ENCODE data around the gene ADK.

ADK gene

DNA sequence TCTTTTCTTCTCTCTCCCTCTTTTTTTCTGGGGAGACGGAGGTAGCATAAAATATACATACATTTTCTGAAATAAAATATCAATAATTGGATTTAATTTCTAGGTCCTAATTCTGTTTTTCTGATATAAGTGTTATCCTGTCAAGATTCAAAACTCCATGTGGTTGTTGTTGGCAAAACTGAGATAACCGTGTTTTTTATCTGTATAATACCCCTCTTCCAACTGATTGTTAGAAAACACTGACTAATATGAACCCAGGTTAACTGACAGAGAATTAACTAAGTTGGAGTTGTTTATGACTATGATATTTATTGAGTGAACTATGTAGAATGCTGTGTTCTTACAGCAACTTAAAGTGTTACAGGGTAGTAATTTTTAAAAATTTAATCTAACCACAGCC lies 438.8 kb downstream of the ADK start:
- TF ChIP-seq, protein P1, sequence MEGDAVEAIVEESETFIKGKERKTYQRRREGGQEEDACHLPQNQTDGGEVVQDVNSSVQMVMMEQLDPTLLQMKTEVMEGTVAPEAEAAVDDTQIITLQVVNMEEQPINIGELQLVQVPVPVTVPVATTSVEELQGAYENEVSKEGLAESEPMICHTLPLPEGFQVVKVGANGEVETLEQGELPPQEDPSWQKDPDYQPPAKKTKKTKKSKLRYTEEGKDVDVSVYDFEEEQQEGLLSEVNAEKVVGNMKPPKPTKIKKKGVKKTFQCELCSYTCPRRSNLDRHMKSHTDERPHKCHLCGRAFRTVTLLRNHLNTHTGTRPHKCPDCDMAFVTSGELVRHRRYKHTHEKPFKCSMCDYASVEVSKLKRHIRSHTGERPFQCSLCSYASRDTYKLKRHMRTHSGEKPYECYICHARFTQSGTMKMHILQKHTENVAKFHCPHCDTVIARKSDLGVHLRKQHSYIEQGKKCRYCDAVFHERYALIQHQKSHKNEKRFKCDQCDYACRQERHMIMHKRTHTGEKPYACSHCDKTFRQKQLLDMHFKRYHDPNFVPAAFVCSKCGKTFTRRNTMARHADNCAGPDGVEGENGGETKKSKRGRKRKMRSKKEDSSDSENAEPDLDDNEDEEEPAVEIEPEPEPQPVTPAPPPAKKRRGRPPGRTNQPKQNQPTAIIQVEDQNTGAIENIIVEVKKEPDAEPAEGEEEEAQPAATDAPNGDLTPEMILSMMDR (IDR thresholded peaks at IDR 0.05) = no peak
- H3K9me3 ChIP-seq = no peaks in the 10 kb centered on the region
- no peak overlapping the region for H3K27ac ChIP-seq
- peaks cover 4% of the 10 kb centered on the region for H3K36me3 ChIP-seq
- H3K4me3 ChIP-seq (ENCODE audit: low read depth in 1 of 2, low read length in 1 of 2) = no peak overlapping the region
- no peaks in the 10 kb centered on the region for H3K27me3 ChIP-seq
- no peaks in the 10 kb centered on the region for H3K4me1 ChIP-seq (ENCODE audit: control insufficient read depth in 1 of 2, insufficient read depth in 1 of 2, low read depth in 1 of 2, low read length in 1 of 2)

DNA sequence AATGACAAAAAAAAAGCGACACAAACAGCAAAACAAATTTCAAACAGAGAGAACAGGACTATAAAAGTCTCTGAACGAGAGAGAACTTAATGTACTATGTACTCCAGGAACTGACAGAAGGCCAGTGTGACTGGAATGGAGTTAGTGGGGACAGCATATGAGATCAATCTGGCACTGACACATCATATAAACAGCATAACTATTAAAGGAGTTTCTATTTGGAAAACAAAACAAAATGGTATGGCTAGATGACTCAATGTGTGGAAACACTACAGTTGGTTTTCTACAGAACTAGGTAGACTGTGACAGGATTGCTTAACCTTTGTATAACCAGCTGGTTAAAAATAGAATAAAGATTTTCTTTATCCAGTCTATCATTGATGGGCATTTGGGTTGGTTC lies 442.4 kb downstream of the ADK start:
- Histone ChIP-seq H3K4me3 (ENCODE audit: low read depth in 1 of 2, low read length in 1 of 2) (no peak overlapping the region), H3K27ac (no peak overlapping the region), H3K36me3 (peaks cover 4% of the 10 kb centered on the region), H3K4me1 (ENCODE audit: control insufficient read depth in 1 of 2, insufficient read depth in 1 of 2, low read depth in 1 of 2, low read length in 1 of 2) (no peaks in the 10 kb centered on the region), H3K9me3 (no peaks in the 10 kb centered on the region), H3K27me3 (no peaks in the 10 kb centered on the region)
- TF ChIP-seq, protein P1 (IDR thresholded peaks at IDR 0.05) = no peak

DNA sequence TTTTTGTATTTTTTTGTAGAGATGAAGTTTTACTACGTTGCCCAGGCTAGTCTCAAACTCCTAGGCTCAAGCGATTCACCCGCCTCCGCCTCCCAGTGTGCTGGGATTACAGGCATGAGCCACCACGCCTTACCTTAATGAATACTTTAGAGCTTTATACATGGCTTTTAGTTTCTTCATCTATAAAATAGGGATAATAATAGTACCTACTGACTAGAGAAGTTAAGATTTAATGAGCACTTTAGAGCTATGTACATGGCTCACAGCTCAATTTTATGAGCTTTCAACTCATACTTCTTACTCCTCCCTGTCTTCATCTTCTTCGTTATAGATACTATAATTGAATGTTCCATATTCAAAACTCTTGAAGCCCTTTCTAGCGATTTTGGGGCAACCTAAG lies 445.7 kb downstream of the ADK start:
- no peaks in the 10 kb centered on the region for H3K36me3 ChIP-seq
- no peaks in the 10 kb centered on the region for H3K4me1 ChIP-seq (ENCODE audit: control insufficient read depth in 1 of 2, insufficient read depth in 1 of 2, low read depth in 1 of 2, low read length in 1 of 2)
- TF ChIP-seq, protein P1 (IDR thresholded peaks at IDR 0.05) = no peak
- H3K4me3 ChIP-seq (ENCODE audit: low read depth in 1 of 2, low read length in 1 of 2) = no peak overlapping the region
- H3K27me3 ChIP-seq = no peaks in the 10 kb centered on the region
- no peaks in the 10 kb centered on the region for H3K9me3 ChIP-seq
- H3K27ac ChIP-seq = no peak overlapping the region

DNA sequence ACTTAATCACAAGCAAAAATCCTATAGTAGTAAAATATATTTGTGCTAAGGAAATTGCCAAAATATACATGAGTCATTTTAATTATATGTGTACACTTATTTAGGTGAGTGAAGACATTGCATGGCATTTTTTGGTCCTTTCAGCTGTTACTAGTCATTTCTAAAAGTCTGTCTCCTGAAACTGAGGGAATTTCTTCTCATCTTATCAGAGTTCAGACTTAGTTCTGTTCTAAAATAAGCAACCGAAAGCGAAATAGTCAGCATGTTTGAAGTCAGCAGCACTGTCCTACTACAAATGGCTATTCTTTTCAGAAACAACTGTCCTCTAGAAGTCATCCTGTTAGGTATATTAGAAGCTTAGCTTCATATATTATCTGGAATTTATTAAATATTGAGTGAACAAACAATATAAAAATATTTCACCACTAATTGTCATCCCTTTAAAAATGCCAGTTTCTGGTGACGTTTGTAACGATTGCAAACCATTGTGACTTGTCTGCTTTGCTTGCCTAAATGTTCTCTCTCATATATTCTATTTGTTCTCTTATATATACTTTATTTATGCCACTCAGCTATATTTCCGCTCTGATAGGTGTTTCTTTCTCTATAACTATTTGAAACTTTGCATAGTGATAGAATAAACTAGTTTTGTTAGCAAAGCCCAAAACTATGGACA lies 448.0 kb downstream of the ADK start:
- no peak overlapping the region for H3K27ac ChIP-seq
- H3K36me3 ChIP-seq = peaks cover 7% of the 10 kb centered on the region
- H3K27me3 ChIP-seq = no peaks in the 10 kb centered on the region
- no peaks in the 10 kb centered on the region for H3K4me1 ChIP-seq (ENCODE audit: control insufficient read depth in 1 of 2, insufficient read depth in 1 of 2, low read depth in 1 of 2, low read length in 1 of 2)
- TF ChIP-seq, protein P1 (IDR thresholded peaks at IDR 0.05) = no peak
- no peaks in the 10 kb centered on the region for H3K9me3 ChIP-seq
- no peak overlapping the region for H3K4me3 ChIP-seq (ENCODE audit: low read depth in 1 of 2, low read length in 1 of 2)

DNA sequence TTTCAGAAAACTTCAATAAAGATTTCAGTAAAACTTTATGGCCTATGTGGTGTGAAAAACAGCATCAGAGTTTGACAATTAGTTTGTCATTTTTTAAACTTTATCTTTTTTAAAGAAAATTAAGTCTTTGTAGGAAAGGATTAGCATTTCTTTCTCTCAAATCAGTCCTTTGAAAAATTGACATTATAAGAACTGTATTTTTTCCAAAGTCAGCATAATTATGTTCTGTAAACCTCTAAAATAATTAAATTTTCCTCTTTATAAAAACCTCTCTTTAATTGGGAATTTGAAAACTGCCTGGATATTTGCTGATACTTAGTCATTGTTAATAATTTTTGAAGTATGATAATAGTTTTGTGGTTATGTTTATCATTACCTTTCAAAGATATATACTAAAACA lies 448.7 kb downstream of the ADK start:
- no peak overlapping the region for H3K4me3 ChIP-seq (ENCODE audit: low read depth in 1 of 2, low read length in 1 of 2)
- no peaks in the 10 kb centered on the region for H3K4me1 ChIP-seq (ENCODE audit: control insufficient read depth in 1 of 2, insufficient read depth in 1 of 2, low read depth in 1 of 2, low read length in 1 of 2)
- peaks cover 7% of the 10 kb centered on the region for H3K36me3 ChIP-seq
- no peaks in the 10 kb centered on the region for H3K27me3 ChIP-seq
- H3K9me3 ChIP-seq = no peaks in the 10 kb centered on the region
- no peak overlapping the region for H3K27ac ChIP-seq
- TF ChIP-seq, protein P1 (IDR thresholded peaks at IDR 0.05) = no peak

Data from neutrophil (primary cell).